Stomach (tissue), 9 donors: Measurements from ENCODE around the gene CXCL12. TPM values are rescaled to one million over a fixed set of nuclear protein-coding genes. Genes with fewer than 3 reads are reported as not detected.

Source experiments
- DNase-seq, 2 donors: peaks; one replicate each; pipeline versions ENCODE4 v3.0.0 to v3.0.0-alpha.2; 2013 to 2019
- H3K27ac ChIP-seq, 5 donors: fragments of 200-600 bp in 4 of 5; sonication (generic) in 4 of 5; one replicate each; pipeline ENCODE4 v1.5.1; 2013 to 2019; ENCODE audit warnings: mild to moderate bottlenecking in 1 of 5, moderate library complexity in 1 of 5
- H3K27me3 ChIP-seq, 3 donors: fragments of 200-600 bp; sonication (generic); one replicate each; pipeline ENCODE4 v1.5.1; 2017 to 2019; ENCODE audit warnings: mixed run types in 1 of 3
- H3K36me3 ChIP-seq, 4 donors: fragments of 200-600 bp; sonication (generic); 1 replicate in 3 of 4; 2 replicates in 1 of 4; pipeline ENCODE4 v1.5.1; 2016 to 2019
- H3K4me1 ChIP-seq, 4 donors: fragments of 200-600 bp; sonication (generic); one replicate each; pipeline ENCODE4 v1.5.1; 2016 to 2019
- H3K4me3 ChIP-seq, 4 donors: fragments of 200-600 bp; sonication (generic) in 3 of 4; one replicate each; pipeline ENCODE4 v1.5.1; 2016 to 2019; ENCODE audit warnings: mild to moderate bottlenecking in 1 of 4
- H3K9me3 ChIP-seq, 4 donors: fragments of 200-600 bp; sonication (generic); one replicate each; pipeline ENCODE4 v1.5.1; 2016 to 2019
- EP300 ChIP-seq: sonication (generic); formaldehyde crosslinking; IDR thresholded peaks from one replicate; pipeline ENCODE4 v1.6.1; 2017; ENCODE audit warnings: antibody characterized with exemption
- POLR2A ChIP-seq, 4 donors: fragments of 450-650 bp; IDR thresholded peaks; one replicate each; pipeline ENCODE4 v1.6.1; 2016; ENCODE audit warnings: antibody characterized with exemption in 4 of 4, control low read depth in 2 of 4, mild to moderate bottlenecking in 1 of 4, moderate library complexity in 1 of 4
- POLR2AphosphoS5 ChIP-seq, 3 donors: sonication (generic); formaldehyde crosslinking; IDR thresholded peaks; one replicate each; pipeline ENCODE4 v1.6.1; 2016; ENCODE audit warnings: antibody characterized with exemption in 3 of 3
- WGBS, 5 donors: extraction: QIAGEN DNeasy Blood & Tissue Kit in 3 of 5; methylation state at CpG; one replicate each; pipeline versions ENCODE4 v1.1.5 to v1.1.7; 2013 to 2018; 5-methylcytosine and 5-hydroxymethylcytosine counted together
- intact Hi-C: fragments of 100-400 bp; cut with DNase I; formaldehyde crosslinking; loops from one replicate; pipeline ENCODE4 v1.15.1; 2023; ENCODE audit warnings: low total_unique reads
- polyA plus RNA-seq, 3 donors: library from polyadenylated mRNA; stranded (reverse); fragments of 200-250 nt; gene quantifications; one replicate each; pipeline ENCODE4 v1.2.3, GENCODE V29; 2013
- total RNA-seq, 5 donors: library from RNA; depleted of rRNA; stranded (reverse); fragments of >200 nt; gene quantifications; one replicate each; pipeline versions ENCODE4 v1.1.0 to v1.2.3, GENCODE V29; 2014 to 2016
- TF ChIP-seq, protein P1 (sequence below), 7 experiments: fragments of 450-650 bp in 4 of 7; fragments of 200-600 bp in 3 of 7; sonication (generic) in 3 of 7; IDR thresholded peaks; one replicate each; pipeline ENCODE4 v1.5.1; 2016 to 2019; ENCODE audit warnings: antibody characterized with exemption in 7 of 7, control low read depth in 2 of 7, mild to moderate bottlenecking in 1 of 7
- donor health status: healthy with polysubstance abuse.
- donor health status: Bipolar disorder and iron deficiency.
- donor health status: healthy.

CXCL12 gene
- total and polyA plus RNA-seq, 8 donors, result 5.8 to 52.3 (median 12.9) TPM

- WGBS, 5 donors, result 65 to 80% (median 77%) methylated on average over 8 of the region's 8 CpGs
- TF ChIP-seq POLR2AphosphoS5 (IDR thresholded peaks at IDR 0.05) (no peak), EP300 (no peak), POLR2A (IDR thresholded peaks at IDR 0.05) (no peak)
- TF ChIP-seq, protein P1, sequence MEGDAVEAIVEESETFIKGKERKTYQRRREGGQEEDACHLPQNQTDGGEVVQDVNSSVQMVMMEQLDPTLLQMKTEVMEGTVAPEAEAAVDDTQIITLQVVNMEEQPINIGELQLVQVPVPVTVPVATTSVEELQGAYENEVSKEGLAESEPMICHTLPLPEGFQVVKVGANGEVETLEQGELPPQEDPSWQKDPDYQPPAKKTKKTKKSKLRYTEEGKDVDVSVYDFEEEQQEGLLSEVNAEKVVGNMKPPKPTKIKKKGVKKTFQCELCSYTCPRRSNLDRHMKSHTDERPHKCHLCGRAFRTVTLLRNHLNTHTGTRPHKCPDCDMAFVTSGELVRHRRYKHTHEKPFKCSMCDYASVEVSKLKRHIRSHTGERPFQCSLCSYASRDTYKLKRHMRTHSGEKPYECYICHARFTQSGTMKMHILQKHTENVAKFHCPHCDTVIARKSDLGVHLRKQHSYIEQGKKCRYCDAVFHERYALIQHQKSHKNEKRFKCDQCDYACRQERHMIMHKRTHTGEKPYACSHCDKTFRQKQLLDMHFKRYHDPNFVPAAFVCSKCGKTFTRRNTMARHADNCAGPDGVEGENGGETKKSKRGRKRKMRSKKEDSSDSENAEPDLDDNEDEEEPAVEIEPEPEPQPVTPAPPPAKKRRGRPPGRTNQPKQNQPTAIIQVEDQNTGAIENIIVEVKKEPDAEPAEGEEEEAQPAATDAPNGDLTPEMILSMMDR (IDR thresholded peaks at IDR 0.05), result no peak
- Histone ChIP-seq H3K36me3 (no peaks in the 10 kb centered on the region), H3K4me1 (no peaks in the 10 kb centered on the region), H3K4me3 (no peak overlapping the region), H3K27me3 (no peaks in the 10 kb centered on the region), H3K27ac (no peak overlapping the region), H3K9me3 (peaks cover 0 to 15% (median 6%) of the 10 kb centered on the region in 4 donors)
- DNase-seq, result no peak
- intact Hi-C loops, result no loop called here
Measured at GRCh38 chr10:44426247-44427034, 41.5 kb upstream of the CXCL12 start.

- H3K36me3 ChIP-seq, result no peaks in the 10 kb centered on the region
- TF ChIP-seq POLR2AphosphoS5 (IDR thresholded peaks at IDR 0.05) (no peak), POLR2A (IDR thresholded peaks at IDR 0.05) (no peak)
- TF ChIP-seq, protein P1 (IDR thresholded peaks at IDR 0.05), result no peak
- H3K4me1 ChIP-seq, result no peaks in the 10 kb centered on the region
- intact Hi-C loops, result no loop called here
- no peaks in the 10 kb centered on the region for H3K27me3 ChIP-seq
- no peak for DNase-seq
- 75 to 85% (median 82%) methylated on average over 8 of the region's 8 CpGs for WGBS, 5 donors
- H3K9me3 ChIP-seq, result peaks cover 0 to 10% (median 2%) of the 10 kb centered on the region in 4 donors
- no peak overlapping the region for H3K27ac ChIP-seq
- no peak overlapping the region for H3K4me3 ChIP-seq
Measured at GRCh38 chr10:44425466-44425865, 40.6 kb upstream of the CXCL12 start.

DNA sequence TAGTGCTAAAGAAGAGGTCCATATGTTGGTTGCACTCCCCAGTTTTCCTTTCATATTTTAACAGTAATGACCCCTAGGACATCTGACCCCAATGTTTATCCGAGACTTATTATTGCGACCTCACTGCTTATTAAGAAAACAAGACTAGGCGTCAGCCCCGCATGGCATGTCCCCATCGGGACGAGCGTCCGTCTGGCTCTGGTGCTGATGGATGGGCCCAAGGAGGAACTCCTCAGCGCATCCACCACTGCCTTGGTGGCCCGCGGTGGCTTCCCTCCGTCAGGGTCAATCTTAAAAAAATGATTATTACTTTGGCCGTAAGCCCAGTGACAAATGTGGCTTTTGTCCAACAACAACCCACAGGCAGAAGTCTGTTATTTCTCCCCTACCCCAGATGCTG is 40.1 kb upstream of the CXCL12 start:
- Histone ChIP-seq H3K9me3 (peaks cover 0 to 6% (median 0%) of the 10 kb centered on the region in 4 donors), H3K4me1 (no peaks in the 10 kb centered on the region), H3K27me3 (no peaks in the 10 kb centered on the region), H3K4me3 (no peak overlapping the region), H3K27ac (no peak overlapping the region), H3K36me3 (no peaks in the 10 kb centered on the region)
- intact Hi-C loops, result no loop called here
- DNase-seq, result no peak
- TF ChIP-seq POLR2AphosphoS5 (IDR thresholded peaks at IDR 0.05), result no peak
- TF ChIP-seq, protein P1 (IDR thresholded peaks at IDR 0.05), result no peak
- TF ChIP-seq EP300, result no peak
- no peak for TF ChIP-seq POLR2A (IDR thresholded peaks at IDR 0.05)
- WGBS, 5 donors, result 68 to 75% (median 70%) methylated on average over 13 of the region's 13 CpGs

GRCh38 chr10:44424298-44424697 is 39.4 kb upstream of the CXCL12 start:
- Histone ChIP-seq H3K27ac (no peak overlapping the region), H3K27me3 (no peaks in the 10 kb centered on the region), H3K9me3 (peaks cover 0 to under 1% (median 0%) of the 10 kb centered on the region in 4 donors), H3K4me1 (no peaks in the 10 kb centered on the region), H3K36me3 (no peaks in the 10 kb centered on the region), H3K4me3 (no peak overlapping the region)
- DNase-seq, result no peak
- WGBS, 5 donors, result 25 to 63% (median 52%) methylated on average over 5 of the region's 5 CpGs
- intact Hi-C loops, result no loop called here
- TF ChIP-seq POLR2A (IDR thresholded peaks at IDR 0.05) (no peak), POLR2AphosphoS5 (IDR thresholded peaks at IDR 0.05) (no peak), EP300 (no peak)
- TF ChIP-seq, protein P1 (IDR thresholded peaks at IDR 0.05), result no peak
